Neural cell (in vitro differentiated cells): ENCODE results near the gene TMEM19. TPM values are rescaled to one million over a fixed set of nuclear protein-coding genes. Genes with fewer than 3 reads are reported as not detected.

ENCODE experiments used
- H2AFZ ChIP-seq: fragments of 200-600, 300-800 bp; sonication (generic), shearing (Covaris generic); 2 replicates; pipeline ENCODE4 v1.6.0; 2014; ENCODE audit warnings: low read depth, mild to moderate bottlenecking, antibody characterized with exemption, low read length, moderate library complexity
- H3F3A ChIP-seq: fragments of 200-600 bp; shearing (Covaris generic); 2 replicates; pipeline ENCODE4 v1.6.1; 2016; ENCODE audit warnings: mild to moderate bottlenecking, moderate library complexity, mixed read lengths, antibody characterized with exemption, low read length; ENCODE audit not compliant: insufficient read depth, poor library complexity, severe bottlenecking
- H3K27ac ChIP-seq: fragments of 200-600, 300-800 bp; sonication (generic), shearing (Covaris generic); 2 replicates; pipeline ENCODE4 v1.5.1; 2014; ENCODE audit warnings: mild to moderate bottlenecking, low read length, moderate library complexity
- H3K27me3 ChIP-seq: fragments of 300-800, 200-600 bp; sonication (generic), shearing (Covaris generic); 2 replicates; pipeline ENCODE4 v1.6.0; 2014; ENCODE audit warnings: mild to moderate bottlenecking, low read depth, low read length, moderate library complexity; ENCODE audit not compliant: insufficient read depth
- H3K36me3 ChIP-seq: fragments of 300-800, 200-600 bp; sonication (generic), shearing (Covaris generic); 2 replicates; pipeline ENCODE4 v1.5.1; 2014; ENCODE audit warnings: mild to moderate bottlenecking, antibody characterized with exemption, low read length, moderate library complexity; ENCODE audit not compliant: insufficient read depth
- H3K4me2 ChIP-seq: fragments of 300-800, 200-600 bp; sonication (generic), shearing (Covaris generic); 2 replicates; pipeline ENCODE4 v1.6.0; 2014; ENCODE audit warnings: mild to moderate bottlenecking, low read length
- H3K4me3 ChIP-seq: fragments of 300-800, 200-600 bp; sonication (generic), shearing (Covaris generic); 2 replicates; pipeline ENCODE4 v1.5.1; 2014; ENCODE audit warnings: mild to moderate bottlenecking, low read length, moderate library complexity
- H3K79me2 ChIP-seq: fragments of 200-600 bp; shearing (Covaris generic); replicated peaks from 2 replicates; pipeline ENCODE4 v1.6.0; 2014; ENCODE audit warnings: mild to moderate bottlenecking, low read length, moderate library complexity; ENCODE audit not compliant: insufficient read depth
- H3K9ac ChIP-seq: fragments of 300-800, 200-600 bp; sonication (generic), shearing (Covaris generic); 2 replicates; pipeline ENCODE4 v1.6.1; 2016; ENCODE audit warnings: mild to moderate bottlenecking, low read length, mixed read lengths
- H3K9me2 ChIP-seq: fragments of 200-600 bp; shearing (Covaris generic); 2 replicates; pipeline ENCODE4 v1.6.1; 2016; ENCODE audit warnings: mild to moderate bottlenecking, low read length, mixed read lengths; ENCODE audit not compliant: insufficient read depth
- H3K9me3 ChIP-seq: fragments of 200-600, 300-800 bp; sonication (generic), shearing (Covaris generic); 2 replicates; pipeline ENCODE4 v1.6.1; 2016; ENCODE audit warnings: mild to moderate bottlenecking, mixed run types, low read length, moderate library complexity, mixed read lengths
- H4K20me1 ChIP-seq: fragments of 200-600 bp; shearing (Covaris generic); 2 replicates; pipeline ENCODE4 v1.6.1; 2016; ENCODE audit warnings: mild to moderate bottlenecking, mixed run types; ENCODE audit not compliant: insufficient read depth
- CTCF ChIP-seq: fragments of 450-650 bp; IDR thresholded peaks from 2 replicates; pipeline ENCODE4 v1.5.1; 2014; ENCODE audit warnings: antibody characterized with exemption, mild to moderate bottlenecking, moderate library complexity; ENCODE audit not compliant: poor library complexity, severe bottlenecking
- EP300 ChIP-seq: fragments of 450-650 bp; conservative IDR thresholded peaks from 2 replicates; pipeline ENCODE4 v1.6.1; 2014; ENCODE audit warnings: antibody characterized with exemption, mild to moderate bottlenecking, moderate library complexity; ENCODE audit not compliant: poor library complexity, severe bottlenecking
- EZH2 ChIP-seq: fragments of 200-600, 300-800 bp; shearing (Covaris generic), sonication (generic); IDR thresholded peaks from 2 replicates; pipeline ENCODE4 v1.6.1; 2014; ENCODE audit warnings: antibody characterized with exemption, low read length, borderline replicate concordance, mild to moderate bottlenecking; ENCODE audit not compliant: insufficient read depth, poor library complexity, severe bottlenecking
- MXI1 ChIP-seq: fragments of 450-650 bp; conservative IDR thresholded peaks from 2 replicates; pipeline ENCODE4 v1.6.1; 2014; ENCODE audit warnings: antibody characterized with exemption, mild to moderate bottlenecking; ENCODE audit not compliant: poor library complexity, severe bottlenecking
- POLR2AphosphoS5 ChIP-seq: IDR thresholded peaks from 2 replicates; pipeline ENCODE4 v1.6.1; 2012
- RAD21 ChIP-seq: fragments of 450-650 bp; conservative IDR thresholded peaks from 2 replicates; pipeline ENCODE4 v1.6.1; 2014; ENCODE audit warnings: antibody characterized with exemption, mild to moderate bottlenecking, moderate library complexity
- REST ChIP-seq: IDR thresholded peaks from 2 replicates; pipeline ENCODE4 v1.6.1; 2012; ENCODE audit warnings: borderline replicate concordance
- SMC3 ChIP-seq: fragments of 450-650 bp; conservative IDR thresholded peaks from 2 replicates; pipeline ENCODE4 v1.6.1; 2014; ENCODE audit warnings: antibody characterized with exemption, mild to moderate bottlenecking, moderate library complexity; ENCODE audit not compliant: poor library complexity
- TAF1 ChIP-seq: IDR thresholded peaks from 2 replicates; pipeline ENCODE4 v1.6.1; 2012; ENCODE audit warnings: low read depth
- polyA plus RNA-seq: library from polyadenylated mRNA; depleted of rRNA; stranded (reverse); fragments of >200 nt; gene quantifications from 2 replicates; pipeline ENCODE4 v1.2.3, GENCODE V29; 2014

The TMEM19 gene
- polyA plus RNA-seq, 1 donor from 2014 or later: 24.2 TPM

GRCh38 chr12:71702590-71702989 lies 16.7 kb downstream of the TMEM19 start:
- H3K36me3 ChIP-seq: no peaks in the 10 kb centered on the region
- no peaks in the 10 kb centered on the region for H3K79me2 ChIP-seq
- no peak overlapping the region for H3K27ac ChIP-seq
- no peaks in the 10 kb centered on the region for H3K9me2 ChIP-seq
- no peak overlapping the region for H2AFZ ChIP-seq
- no peaks in the 10 kb centered on the region for H3F3A ChIP-seq
- H4K20me1 ChIP-seq: no peaks in the 10 kb centered on the region
- no peak overlapping the region for H3K9ac ChIP-seq
- H3K9me3 ChIP-seq: no peaks in the 10 kb centered on the region
- H3K4me3 ChIP-seq: no peak overlapping the region
- no peaks in the 10 kb centered on the region for H3K27me3 ChIP-seq
- TF ChIP-seq CTCF: no peak
- no peak for TF ChIP-seq REST
- no peak for TF ChIP-seq TAF1
- H3K4me2 ChIP-seq: no peak overlapping the region

- TF ChIP-seq RAD21 (no peak), MXI1 (no peak), EZH2 (no peak), POLR2AphosphoS5 (no peak), REST (no peak), EP300 (no peak), CTCF (no peak), TAF1 (no peak), SMC3 (no peak)
- Histone ChIP-seq H3K4me2 (no peak overlapping the region), H3K9me3 (no peaks in the 10 kb centered on the region), H4K20me1 (no peaks in the 10 kb centered on the region), H3K9me2 (no peaks in the 10 kb centered on the region), H3K9ac (no peak overlapping the region), H3K79me2 (no peaks in the 10 kb centered on the region), H3K4me3 (no peak overlapping the region), H2AFZ (no peak overlapping the region), H3K27ac (no peak overlapping the region), H3F3A (no peaks in the 10 kb centered on the region), H3K36me3 (no peaks in the 10 kb centered on the region), H3K27me3 (no peaks in the 10 kb centered on the region)
Measured at GRCh38 chr12:71703206-71703605, 17.3 kb downstream of the TMEM19 start.
